HG02623 (cell line): ENCODE results near the gene CD2BP2.
A peak's percentile ranks its signal among the peaks of the same experiment; 100 is the strongest.
"Not testable (repeated sequence)": the region's sequence is repeated elsewhere in the genome, so short reads cannot be mapped to it uniquely, and the experiment has no call there.

ENCODE experiments used
- ATAC-seq: cut with Tn5 transposase; IDR thresholded peaks from one replicate; pipeline ENCODE4 v1.9.1; 2021; ENCODE audit warnings: moderate library complexity; ENCODE audit not compliant: unreplicated experiment

The CD2BP2 gene

GRCh38 chr16:30355144-30355953, at the start of gene CD2BP2:
Gene CD2BP2 (minus strand): TSS chr16:30355308. CDS start chr16:30354681, 627 bp downstream.
- ATAC-seq, result peak; percentile 70

- no peak for ATAC-seq
Measured at GRCh38 chr16:30401768-30402425, 46.8 kb upstream of the CD2BP2 start.

GRCh38 chr16:30399435-30400186, 44.5 kb upstream of the CD2BP2 start:
- ATAC-seq, result no peak

- no peak for ATAC-seq
Measured at GRCh38 chr16:30398661-30399434, 43.7 kb upstream of the CD2BP2 start.

- no peak for ATAC-seq
Measured at GRCh38 chr16:30397776-30398660, 42.9 kb upstream of the CD2BP2 start.

- no peak for ATAC-seq
Measured at GRCh38 chr16:30397056-30397455, 41.9 kb upstream of the CD2BP2 start.

GRCh38 chr16:30396627-30397026, 41.5 kb upstream of the CD2BP2 start:
- not testable (repeated sequence) for ATAC-seq

GRCh38 chr16:30395992-30396585, 41.0 kb upstream of the CD2BP2 start:
- no peak for ATAC-seq

- ATAC-seq, result peak; percentile 74
Measured at GRCh38 chr16:30395155-30395991, 40.3 kb upstream of the CD2BP2 start, which contains the start of gene ZNF48. Gene ZNF48 (plus strand): TSS chr16:30395420. CDS start chr16:30395795, 375 bp downstream.

- ATAC-seq, result no peak
Measured at GRCh38 chr16:30394592-30395154, 39.6 kb upstream of the CD2BP2 start.

GRCh38 chr16:30383521-30383920, 28.4 kb upstream of the CD2BP2 start:
- no peak for ATAC-seq

GRCh38 chr16:30382111-30382881, 27.2 kb upstream of the CD2BP2 start, which contains the start of gene SEPTIN1:
Gene SEPTIN1 (minus strand): TSS chr16:30382561. CDS start chr16:30382542, 19 bp downstream.
- no peak for ATAC-seq

GRCh38 chr16:30381291-30382041, 26.4 kb upstream of the CD2BP2 start:
- ATAC-seq, result no peak

GRCh38 chr16:30380803-30381208, 25.7 kb upstream of the CD2BP2 start:
- ATAC-seq, result no peak

- ATAC-seq, result no peak
Measured at GRCh38 chr16:30380072-30380802, 25.1 kb upstream of the CD2BP2 start.
